Adipocyte (in vitro differentiated cells): ENCODE data around the gene ERFE.

Source experiments
- DNase-seq: peaks from one replicate; pipeline ENCODE4 v3.0.0-alpha.2; 2015; ENCODE audit warnings: low read depth
- H3K27me3 ChIP-seq: replicated peaks from 2 replicates; pipeline ENCODE4 v1.7.0; 2013; ENCODE audit warnings: mild to moderate bottlenecking, low read length, moderate library complexity; ENCODE audit not compliant: control insufficient read depth, insufficient read depth
- H3K36me3 ChIP-seq: 2 replicates; pipeline ENCODE4 v1.7.0; 2013; ENCODE audit warnings: low read length, mild to moderate bottlenecking, moderate library complexity; ENCODE audit not compliant: control insufficient read depth, insufficient read depth, severe bottlenecking
- H3K4me1 ChIP-seq: 2 replicates; pipeline ENCODE4 v1.7.0; 2013; ENCODE audit warnings: mild to moderate bottlenecking, low read length, moderate library complexity; ENCODE audit not compliant: control insufficient read depth, insufficient read depth
- H3K4me3 ChIP-seq: 2 replicates; pipeline ENCODE4 v1.7.0; 2013; ENCODE audit warnings: mild to moderate bottlenecking, low read length, moderate library complexity
- H3K9ac ChIP-seq: 2 replicates; pipeline ENCODE4 v1.7.0; 2013; ENCODE audit warnings: mild to moderate bottlenecking, low read length, moderate library complexity
- H3K9me3 ChIP-seq: 2 replicates; pipeline ENCODE4 v1.7.0; 2013; ENCODE audit warnings: mild to moderate bottlenecking, low read length, moderate library complexity; ENCODE audit not compliant: control insufficient read depth

ERFE gene

DNA sequence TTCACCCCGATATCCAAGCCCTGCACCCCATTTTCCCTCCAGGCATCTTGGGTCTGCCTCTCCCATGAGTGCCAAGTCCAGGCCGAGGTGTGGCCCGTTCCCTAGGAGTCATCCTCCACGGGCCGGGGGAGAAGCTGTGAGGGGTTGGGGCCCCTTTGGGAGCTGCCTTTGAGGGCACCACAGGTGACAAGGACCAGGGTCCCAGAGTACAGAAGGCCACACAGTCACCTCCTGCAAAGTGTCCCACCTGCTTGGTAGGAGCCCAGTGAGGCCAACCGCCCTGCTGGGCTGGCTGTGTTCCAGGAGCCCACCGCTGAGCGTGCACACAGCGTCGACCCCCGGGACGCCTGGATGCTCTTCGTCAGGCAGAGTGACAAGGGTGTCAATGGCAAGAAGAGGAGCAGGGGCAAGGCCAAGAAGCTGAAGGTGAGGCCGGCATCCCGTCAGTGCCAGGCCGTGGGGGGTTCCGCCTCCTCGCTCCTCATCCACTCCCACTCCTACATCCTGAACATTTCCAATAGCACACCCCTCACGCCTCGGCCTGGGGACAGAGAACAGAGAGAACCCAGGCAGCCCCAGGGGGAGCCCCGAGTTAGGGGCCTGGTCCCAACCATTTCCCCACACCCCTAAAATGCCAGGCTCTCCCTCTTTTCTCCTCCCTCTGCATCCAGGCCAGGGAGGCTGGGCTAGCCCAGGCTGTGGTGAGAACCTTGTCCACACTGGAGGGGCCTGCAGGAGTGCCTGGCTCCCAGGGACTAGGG is 2.7 kb downstream of the ERFE start:
- no peak for DNase-seq
- no peak overlapping the region for H3K4me3 ChIP-seq
- no peaks in the 10 kb centered on the region for H3K9me3 ChIP-seq
- H3K9ac ChIP-seq: no peak overlapping the region
- no peaks in the 10 kb centered on the region for H3K27me3 ChIP-seq
- H3K36me3 ChIP-seq: no peaks in the 10 kb centered on the region
- H3K4me1 ChIP-seq: peaks cover 9% of the 10 kb centered on the region

DNA sequence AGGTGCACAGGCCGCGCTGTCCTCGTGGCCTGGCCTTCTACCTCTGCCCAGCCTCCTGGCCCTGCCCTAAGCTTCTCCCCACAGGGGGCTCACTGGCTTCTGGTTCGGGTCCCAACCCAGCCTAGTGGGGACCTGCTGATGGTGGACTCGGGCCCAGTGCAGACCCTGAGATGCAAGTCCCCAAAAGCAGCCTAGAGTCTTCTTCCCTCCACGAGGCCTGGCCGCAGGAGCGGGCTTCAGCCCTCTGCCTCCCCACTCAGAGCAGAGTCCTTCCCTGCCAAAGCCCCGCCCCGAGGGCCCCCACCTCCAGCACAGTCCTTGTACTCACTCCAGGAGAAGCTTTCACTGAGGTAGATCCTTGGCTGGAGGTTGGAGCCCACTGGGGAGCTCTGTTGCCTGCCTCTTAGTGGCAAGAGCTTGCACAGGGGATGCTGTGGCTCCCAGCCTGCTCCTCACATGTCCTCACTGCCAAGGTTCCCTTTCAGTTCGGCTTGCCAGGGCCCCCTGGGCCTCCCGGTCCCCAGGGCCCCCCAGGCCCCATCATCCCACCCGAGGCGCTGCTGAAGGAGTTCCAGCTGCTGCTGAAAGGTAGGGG is 3.6 kb downstream of the ERFE start:
- H3K9me3 ChIP-seq: no peaks in the 10 kb centered on the region
- H3K4me3 ChIP-seq: no peak overlapping the region
- H3K4me1 ChIP-seq: peaks cover 12% of the 10 kb centered on the region
- no peaks in the 10 kb centered on the region for H3K27me3 ChIP-seq
- no peak for DNase-seq
- H3K36me3 ChIP-seq: no peaks in the 10 kb centered on the region
- H3K9ac ChIP-seq: no peak overlapping the region

DNA sequence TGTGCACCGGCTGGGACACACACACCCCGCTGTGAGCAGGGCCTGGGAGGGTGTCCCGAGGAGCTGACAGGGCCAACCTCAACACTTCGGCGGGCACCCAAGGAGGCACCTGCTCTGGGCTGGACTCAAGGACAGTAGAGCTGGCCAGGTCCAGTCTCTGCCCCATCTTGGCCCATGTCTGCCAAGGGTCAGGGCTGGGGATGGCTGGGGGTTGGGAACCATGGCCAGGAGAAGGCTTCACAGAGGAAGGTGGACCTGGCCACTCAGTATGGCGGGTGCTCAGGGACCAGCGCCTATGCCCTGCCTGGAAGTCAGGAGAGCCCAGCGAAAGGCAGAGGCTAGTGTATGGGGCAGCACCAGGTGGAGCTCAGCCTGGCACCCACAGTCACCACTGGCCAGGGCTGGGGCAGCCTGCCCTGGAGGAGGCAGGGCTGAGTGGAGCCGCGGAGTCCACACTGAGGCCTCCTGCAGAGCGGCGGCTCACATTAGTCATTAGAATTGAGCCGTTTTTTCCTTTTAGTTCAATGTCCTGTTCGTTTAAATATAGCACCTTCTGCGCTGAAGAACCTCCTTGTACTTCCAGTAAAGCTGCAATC is 4.2 kb downstream of the ERFE start:
- no peak for DNase-seq
- H3K9me3 ChIP-seq: no peaks in the 10 kb centered on the region
- no peaks in the 10 kb centered on the region for H3K27me3 ChIP-seq
- peak overlapping the region; percentile 54 for H3K4me3 ChIP-seq
- peak overlapping the region; percentile 39 for H3K9ac ChIP-seq
- peaks cover 18% of the 10 kb centered on the region for H3K4me1 ChIP-seq
- peaks cover 4% of the 10 kb centered on the region for H3K36me3 ChIP-seq

DNA sequence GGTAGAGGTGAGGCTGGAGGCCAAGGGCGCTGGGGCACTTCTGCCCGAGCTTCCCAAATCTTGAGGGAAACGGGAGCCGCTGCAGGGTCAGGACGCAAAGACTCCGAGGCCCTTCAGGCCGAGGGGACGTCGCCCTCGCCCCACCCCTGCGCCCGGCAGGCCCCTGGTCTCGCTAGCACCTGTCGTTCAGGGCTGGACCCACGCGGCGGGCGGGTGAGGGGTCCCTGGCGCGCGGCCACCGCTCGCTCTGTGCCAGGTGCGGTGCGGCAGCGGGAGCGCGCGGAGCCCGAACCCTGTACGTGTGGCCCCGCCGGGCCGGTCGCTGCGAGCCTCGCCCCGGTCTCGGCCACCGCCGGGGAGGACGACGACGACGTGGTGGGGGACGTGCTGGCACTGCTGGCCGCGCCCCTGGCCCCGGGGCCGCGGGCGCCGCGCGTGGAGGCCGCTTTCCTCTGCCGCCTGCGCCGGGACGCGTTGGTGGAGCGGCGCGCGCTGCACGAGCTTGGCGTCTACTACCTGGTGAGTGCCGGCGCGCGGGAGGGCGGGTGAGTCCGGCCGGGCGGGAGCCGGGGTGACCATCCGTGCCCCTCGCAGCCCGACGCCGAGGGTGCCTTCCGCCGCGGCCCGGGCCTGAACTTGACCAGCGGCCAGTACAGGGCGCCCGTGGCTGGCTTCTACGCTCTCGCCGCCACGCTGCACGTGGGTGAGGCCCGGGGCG is 4.9 kb downstream of the ERFE start:
- DNase-seq: no peak
- Histone ChIP-seq H3K4me3 (peak overlapping the region; percentile 54), H3K27me3 (no peaks in the 10 kb centered on the region), H3K9ac (peak overlapping the region; percentile 39), H3K36me3 (peaks cover 4% of the 10 kb centered on the region), H3K4me1 (peaks cover 25% of the 10 kb centered on the region), H3K9me3 (no peaks in the 10 kb centered on the region)

DNA sequence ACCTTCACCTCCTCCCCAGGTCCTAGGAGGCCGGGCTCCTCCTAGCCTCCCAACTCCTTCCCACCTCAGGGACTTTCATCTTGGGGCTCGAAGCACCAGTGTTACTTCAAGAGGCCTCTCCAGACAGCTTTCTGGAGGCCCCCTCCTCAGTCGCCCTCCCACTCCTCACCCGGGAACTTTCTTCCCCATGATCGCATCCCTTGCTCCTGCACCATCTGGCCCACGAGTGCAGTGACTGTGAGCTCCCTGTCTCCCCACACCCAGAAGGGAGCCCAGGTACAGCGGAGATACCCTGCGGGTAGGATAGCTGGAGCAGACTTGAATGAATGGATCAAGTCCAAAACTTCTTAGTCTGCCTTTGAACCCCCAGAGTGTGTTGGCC is 6.1 kb downstream of the ERFE start:
- H3K4me3 ChIP-seq: no peak overlapping the region
- no peak for DNase-seq
- H3K4me1 ChIP-seq: peaks cover 34% of the 10 kb centered on the region
- no peak overlapping the region for H3K9ac ChIP-seq
- H3K27me3 ChIP-seq: no peaks in the 10 kb centered on the region
- peaks cover 4% of the 10 kb centered on the region for H3K36me3 ChIP-seq
- H3K9me3 ChIP-seq: no peaks in the 10 kb centered on the region

DNA sequence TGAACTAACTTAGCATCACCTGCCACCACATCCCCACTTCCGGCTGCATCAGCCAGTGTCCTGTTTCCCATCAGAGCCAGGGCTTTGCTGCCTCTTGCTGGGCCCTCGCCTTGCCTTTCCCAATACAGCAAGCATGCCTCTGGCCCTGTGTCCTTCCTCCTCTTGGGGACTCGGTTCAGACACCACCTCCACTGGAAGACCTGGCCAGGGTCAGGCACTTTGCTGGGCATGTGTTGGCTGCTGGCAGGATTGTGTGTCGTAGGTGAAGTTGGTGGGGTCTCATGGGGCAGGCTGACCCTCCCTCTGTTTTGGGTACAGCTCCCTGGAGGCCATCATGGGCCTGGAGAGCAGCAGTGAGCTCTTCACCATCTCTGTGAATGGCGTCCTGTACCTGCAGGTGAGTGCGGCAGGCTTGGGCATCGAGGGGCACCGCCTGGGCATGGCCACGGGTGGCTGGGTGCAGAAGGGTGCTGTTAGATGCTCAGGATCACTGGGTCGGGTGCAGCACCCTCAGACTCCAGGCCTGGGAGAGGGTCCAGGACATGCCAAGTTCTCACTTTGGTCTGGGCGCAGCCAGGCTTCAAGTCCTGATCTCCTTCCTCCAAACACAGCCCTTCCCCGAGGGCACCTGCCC is 6.6 kb downstream of the ERFE start:
- no peak for DNase-seq
- H3K4me3 ChIP-seq: no peak overlapping the region
- H3K9ac ChIP-seq: no peak overlapping the region

DNA sequence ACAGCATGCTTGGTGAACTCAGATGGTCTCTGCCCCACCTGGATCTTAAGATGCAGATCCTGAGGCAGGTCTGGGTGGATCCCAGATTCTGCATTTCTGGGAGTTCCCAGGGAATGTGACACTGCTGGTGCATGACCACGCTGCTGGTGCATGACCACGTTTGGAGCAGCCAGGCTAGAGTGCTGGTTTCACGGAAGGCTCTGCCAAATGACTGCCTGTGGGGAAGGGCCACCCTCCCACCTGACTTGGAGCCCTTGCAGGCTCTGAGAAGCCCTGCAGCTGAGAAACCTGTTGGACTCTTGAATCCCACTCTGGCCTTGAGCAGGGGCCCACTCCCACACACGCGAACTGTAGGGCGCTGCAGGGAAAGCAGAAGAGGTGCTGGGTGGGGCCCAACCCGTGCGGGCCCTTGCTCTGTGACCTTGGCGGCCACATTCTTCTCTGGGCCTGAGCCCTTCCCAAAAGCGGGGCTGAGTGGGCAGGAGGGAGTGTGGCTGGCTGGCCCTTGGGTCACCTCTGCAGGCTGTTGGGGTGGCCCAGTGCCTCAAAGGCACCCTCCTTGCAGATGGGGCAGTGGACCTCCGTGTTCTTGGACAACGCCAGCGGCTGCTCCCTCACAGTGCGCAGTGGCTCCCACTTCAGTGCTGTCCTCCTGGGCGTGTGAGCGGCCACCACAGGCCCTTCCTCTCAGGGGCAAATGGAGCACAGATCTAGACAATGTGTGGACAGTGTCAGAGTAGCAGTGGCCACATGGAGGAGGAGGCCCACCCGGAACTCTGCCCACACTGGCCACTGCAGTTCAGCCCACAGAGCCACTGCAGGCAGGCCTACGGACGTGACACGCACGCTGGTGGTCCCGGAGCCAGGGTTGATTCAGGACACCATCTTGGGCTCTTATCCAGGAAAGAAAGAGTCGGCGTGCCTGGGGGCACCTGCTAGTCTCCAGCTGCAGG is 7.9 kb downstream of the ERFE start:
- H3K27me3 ChIP-seq: no peaks in the 10 kb centered on the region
- H3K36me3 ChIP-seq: peaks cover 14% of the 10 kb centered on the region
- DNase-seq: no peak
- peaks cover 52% of the 10 kb centered on the region for H3K4me1 ChIP-seq
- no peak overlapping the region for H3K4me3 ChIP-seq
- no peaks in the 10 kb centered on the region for H3K9me3 ChIP-seq
- H3K9ac ChIP-seq: no peak overlapping the region

More for the DNA sequence above, 6.6 kb downstream of the ERFE start:
- Histone ChIP-seq H3K27me3 (no peaks in the 10 kb centered on the region), H3K36me3 (peaks cover 6% of the 10 kb centered on the region), H3K4me1 (peaks cover 40% of the 10 kb centered on the region), H3K9me3 (no peaks in the 10 kb centered on the region)

DNA sequence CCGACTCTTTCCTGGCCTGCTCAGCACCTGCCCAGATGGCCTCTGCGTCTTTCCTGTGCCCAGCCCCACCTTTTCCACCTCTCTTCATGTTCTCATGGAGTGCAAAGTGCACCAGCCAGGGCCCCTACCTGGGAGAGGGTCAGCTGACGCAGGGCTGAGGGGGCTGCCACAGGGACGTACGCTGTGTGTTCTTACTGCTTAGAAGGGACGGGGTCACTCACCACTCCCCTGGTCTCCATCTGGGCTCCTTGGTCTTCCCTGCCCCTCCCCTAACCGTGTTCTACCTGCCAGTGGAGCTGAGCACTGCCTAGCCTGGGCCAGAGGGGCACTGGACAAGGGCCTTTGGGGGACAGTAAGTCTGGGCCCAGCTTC is 8.6 kb downstream of the ERFE start:
- H3K9ac ChIP-seq: no peak overlapping the region
- no peak for DNase-seq
- H3K27me3 ChIP-seq: no peaks in the 10 kb centered on the region
- H3K4me3 ChIP-seq: no peak overlapping the region
- peaks cover 54% of the 10 kb centered on the region for H3K4me1 ChIP-seq
- no peaks in the 10 kb centered on the region for H3K9me3 ChIP-seq
- H3K36me3 ChIP-seq: peaks cover 21% of the 10 kb centered on the region

DNA sequence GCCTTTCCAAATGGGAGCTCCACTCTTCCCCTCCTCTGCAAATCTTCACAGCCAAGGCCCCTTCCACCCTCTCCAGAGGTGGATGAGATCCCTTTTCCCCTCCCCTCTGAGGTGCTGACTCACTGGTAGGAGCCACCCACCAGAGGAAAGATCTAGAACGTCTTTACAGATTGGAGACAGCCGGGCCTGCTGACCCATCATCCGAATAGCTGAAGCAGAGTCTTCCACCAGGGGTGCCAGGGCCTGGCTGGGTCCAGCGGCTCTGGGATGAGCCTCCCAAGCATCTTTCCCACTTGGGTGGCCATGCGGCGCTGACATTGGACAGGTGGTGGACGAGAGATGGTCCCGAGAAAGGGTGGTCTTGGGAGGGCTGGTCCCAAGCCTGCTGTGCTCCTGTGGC is 9.0 kb downstream of the ERFE start:
- Histone ChIP-seq H3K4me1 (peaks cover 54% of the 10 kb centered on the region), H3K27me3 (no peaks in the 10 kb centered on the region), H3K36me3 (peaks cover 25% of the 10 kb centered on the region), H3K9me3 (no peaks in the 10 kb centered on the region), H3K4me3 (no peak overlapping the region), H3K9ac (no peak overlapping the region)
- no peak for DNase-seq

DNA sequence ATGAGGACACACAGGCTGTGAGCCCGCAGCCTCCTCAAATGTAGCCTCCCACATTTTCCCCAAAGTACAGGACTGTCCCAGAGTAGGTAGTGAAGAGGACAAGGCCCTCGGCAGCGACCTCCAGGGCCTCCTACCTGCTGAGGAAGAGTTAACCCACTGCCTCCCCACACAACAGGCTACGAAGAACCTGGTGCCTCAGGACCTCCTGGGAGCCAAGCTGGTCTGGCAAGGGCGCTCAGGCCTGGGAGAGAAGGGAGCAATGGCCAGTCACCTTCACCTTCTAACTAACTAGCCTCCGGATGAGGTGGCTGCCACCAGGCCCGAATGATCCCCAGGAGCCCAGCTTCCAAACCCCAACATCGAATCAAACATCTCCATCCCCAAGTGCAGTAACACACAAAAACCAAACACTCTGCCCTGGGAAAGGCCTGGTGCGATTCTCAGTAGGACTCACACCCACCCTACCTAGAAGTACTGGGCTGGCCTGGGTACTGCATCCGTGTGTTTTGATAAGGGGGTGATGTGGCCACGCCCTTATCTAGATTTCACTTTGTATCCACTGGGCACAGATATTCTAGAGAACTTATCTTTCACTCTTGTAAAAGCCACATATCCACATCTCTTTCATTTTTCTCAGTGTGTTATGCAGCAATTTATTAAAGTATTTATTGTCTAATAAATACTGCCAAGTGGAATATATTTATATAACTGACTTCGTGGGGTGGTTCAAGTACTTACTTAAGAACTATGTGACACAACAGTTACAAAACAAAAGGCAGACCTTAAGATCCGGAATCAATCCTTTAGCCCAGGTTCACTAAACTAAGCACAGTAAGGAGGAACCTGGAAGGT is 9.7 kb downstream of the ERFE start:
- H3K36me3 ChIP-seq: peaks cover 31% of the 10 kb centered on the region
- H3K4me3 ChIP-seq: peak overlapping the region; percentile 79
- peaks cover 49% of the 10 kb centered on the region for H3K4me1 ChIP-seq
- no peaks in the 10 kb centered on the region for H3K27me3 ChIP-seq
- H3K9me3 ChIP-seq: no peaks in the 10 kb centered on the region
- no peak for DNase-seq
- peak overlapping the region; percentile 47 for H3K9ac ChIP-seq
